ENCODE data around the gene NCKAP5.

Gene NCKAP5

DNA sequence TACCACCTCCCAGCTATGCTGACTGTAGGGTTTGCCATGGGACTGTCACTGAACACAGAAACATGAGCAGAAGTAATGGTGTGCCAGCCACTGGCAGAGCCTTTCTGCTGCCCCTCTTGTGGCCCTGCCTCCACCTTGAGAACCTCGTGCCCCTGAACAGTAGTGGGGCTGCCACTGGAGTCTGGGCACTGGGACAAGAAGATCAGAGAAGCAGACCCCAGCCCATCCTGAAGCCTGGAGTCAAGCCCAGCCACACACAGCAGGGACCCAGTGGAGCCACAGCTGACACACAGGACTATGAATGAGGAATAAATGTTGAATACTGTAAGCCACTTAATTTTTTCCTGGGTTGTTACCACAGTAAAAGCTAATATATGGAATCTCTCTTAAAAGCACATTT, 159.6 kb downstream of the NCKAP5 start:
- ChIA-PET POLR2A (no interaction called here), CTCF (no interaction called here)
- DNase-seq (ENCODE audit: extremely low spot score): no peak

GRCh38 chr2:133407341-133407740, 160.9 kb downstream of the NCKAP5 start:
- DNase-seq (ENCODE audit: extremely low spot score): no peak
- CTCF ChIA-PET: no interaction called here
- POLR2A ChIA-PET: no interaction called here
- no peak for TF ChIP-seq TARDBP (IDR thresholded peaks at IDR 0.05)
- TF ChIP-seq LEF1 (IDR thresholded peaks at IDR 0.05; ENCODE audit: borderline replicate concordance): no peak

More for the DNA sequence above, 159.6 kb downstream of the NCKAP5 start:
- TF ChIP-seq TARDBP (IDR thresholded peaks at IDR 0.05) (no peak), HDGF (IDR thresholded peaks at IDR 0.05; ENCODE audit: borderline replicate concordance) (no peak), FOXM1 (IDR thresholded peaks at IDR 0.05; ENCODE audit: borderline replicate concordance) (no peak), FOXK2 (IDR thresholded peaks at IDR 0.05) (no peak), L3MBTL2 (conservative IDR thresholded peaks at IDR 0.05) (no peak), BHLHE40 (IDR thresholded peaks at IDR 0.05; ENCODE audit: borderline replicate concordance) (no peak), ELF4 (IDR thresholded peaks at IDR 0.05) (no peak), SUZ12 (IDR thresholded peaks at IDR 0.05) (no peak)

DNA sequence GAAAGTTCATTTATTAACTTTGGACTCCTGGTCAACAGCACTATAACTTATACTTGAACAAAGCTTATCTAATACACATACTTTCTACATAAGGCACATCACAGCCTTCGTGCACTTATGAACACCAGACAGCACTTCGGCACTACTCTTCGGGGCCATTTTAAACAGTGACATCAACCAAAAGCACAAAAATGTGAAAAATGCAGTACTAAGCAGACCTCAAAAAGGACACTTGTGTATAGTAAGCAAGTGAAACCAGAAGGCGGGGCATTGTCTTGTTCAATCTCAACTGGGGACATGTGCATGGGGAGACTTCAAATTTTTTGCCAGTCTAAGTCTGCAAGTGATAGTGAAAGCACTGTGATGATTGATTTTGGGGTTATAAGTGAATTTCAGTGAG, 163.0 kb downstream of the NCKAP5 start:
- no peak for DNase-seq (ENCODE audit: extremely low spot score)
- TF ChIP-seq, protein P1, sequence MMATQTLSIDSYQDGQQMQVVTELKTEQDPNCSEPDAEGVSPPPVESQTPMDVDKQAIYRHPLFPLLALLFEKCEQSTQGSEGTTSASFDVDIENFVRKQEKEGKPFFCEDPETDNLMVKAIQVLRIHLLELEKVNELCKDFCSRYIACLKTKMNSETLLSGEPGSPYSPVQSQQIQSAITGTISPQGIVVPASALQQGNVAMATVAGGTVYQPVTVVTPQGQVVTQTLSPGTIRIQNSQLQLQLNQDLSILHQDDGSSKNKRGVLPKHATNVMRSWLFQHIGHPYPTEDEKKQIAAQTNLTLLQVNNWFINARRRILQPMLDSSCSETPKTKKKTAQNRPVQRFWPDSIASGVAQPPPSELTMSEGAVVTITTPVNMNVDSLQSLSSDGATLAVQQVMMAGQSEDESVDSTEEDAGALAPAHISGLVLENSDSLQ (IDR thresholded peaks at IDR 0.05): no peak
- TF ChIP-seq NFRKB (IDR thresholded peaks at IDR 0.05): no peak
- TF ChIP-seq LEF1 (IDR thresholded peaks at IDR 0.05; ENCODE audit: borderline replicate concordance): no peak
- TF ChIP-seq FOXM1 (IDR thresholded peaks at IDR 0.05; ENCODE audit: borderline replicate concordance): no peak
- TF ChIP-seq FOXK2 (IDR thresholded peaks at IDR 0.05): no peak
- no peak for TF ChIP-seq TARDBP (IDR thresholded peaks at IDR 0.05)
- no peak for TF ChIP-seq HDGF (IDR thresholded peaks at IDR 0.05; ENCODE audit: borderline replicate concordance)
- ChIA-PET POLR2A (no interaction called here), CTCF (no interaction called here)

- TF ChIP-seq FOXK2 (IDR thresholded peaks at IDR 0.05) (no peak), CTBP1 (IDR thresholded peaks at IDR 0.05; ENCODE audit: borderline replicate concordance) (no peak), NFRKB (IDR thresholded peaks at IDR 0.05) (no peak), HDGF (IDR thresholded peaks at IDR 0.05; ENCODE audit: borderline replicate concordance) (no peak), ELF4 (IDR thresholded peaks at IDR 0.05) (no peak), LEF1 (IDR thresholded peaks at IDR 0.05; ENCODE audit: borderline replicate concordance) (no peak), FOXM1 (IDR thresholded peaks at IDR 0.05; ENCODE audit: borderline replicate concordance) (no peak), SP1 (IDR thresholded peaks at IDR 0.05) (no peak), BHLHE40 (IDR thresholded peaks at IDR 0.05; ENCODE audit: borderline replicate concordance) (no peak), TARDBP (IDR thresholded peaks at IDR 0.05) (no peak), SUZ12 (IDR thresholded peaks at IDR 0.05) (no peak), ZNF384 (IDR thresholded peaks at IDR 0.05) (no peak)
- ChIA-PET CTCF (no interaction called here), POLR2A (no interaction called here)
- DNase-seq (ENCODE audit: extremely low spot score): no peak
Observed at GRCh38 chr2:133400411-133400810, 167.9 kb downstream of the NCKAP5 start.

DNA sequence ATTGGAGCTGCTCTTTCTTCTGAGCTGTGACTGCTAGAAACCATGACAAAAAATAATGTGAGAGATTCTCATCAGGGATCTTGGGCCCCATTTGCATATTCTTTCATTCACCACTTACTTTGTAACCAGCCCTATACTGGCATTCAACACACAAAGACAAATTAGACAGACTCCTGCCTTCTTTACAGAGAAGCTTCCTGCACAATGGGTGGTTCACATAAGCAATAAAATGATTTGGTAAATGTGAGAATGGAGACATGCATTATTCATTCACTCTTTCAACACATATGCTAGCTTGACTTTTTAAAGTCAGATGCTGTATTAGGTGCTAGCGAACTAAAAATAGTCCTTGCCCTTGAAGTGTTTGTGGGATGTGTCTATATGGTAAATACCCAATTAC, 174.4 kb downstream of the NCKAP5 start:
- ChIA-PET POLR2A (no interaction called here), CTCF (no interaction called here)
- TF ChIP-seq BHLHE40 (IDR thresholded peaks at IDR 0.05; ENCODE audit: borderline replicate concordance) (no peak), FOXK2 (IDR thresholded peaks at IDR 0.05) (no peak), NFRKB (IDR thresholded peaks at IDR 0.05) (no peak), FOXM1 (IDR thresholded peaks at IDR 0.05; ENCODE audit: borderline replicate concordance) (no peak), SUZ12 (IDR thresholded peaks at IDR 0.05) (no peak), L3MBTL2 (conservative IDR thresholded peaks at IDR 0.05) (no peak), HDGF (IDR thresholded peaks at IDR 0.05; ENCODE audit: borderline replicate concordance) (no peak), FOXA1 (IDR thresholded peaks at IDR 0.05) (no peak), CTBP1 (IDR thresholded peaks at IDR 0.05; ENCODE audit: borderline replicate concordance) (no peak), SP1 (IDR thresholded peaks at IDR 0.05) (no peak), ELF4 (IDR thresholded peaks at IDR 0.05) (no peak), LEF1 (IDR thresholded peaks at IDR 0.05; ENCODE audit: borderline replicate concordance) (no peak), ZNF384 (IDR thresholded peaks at IDR 0.05) (no peak), ARNT (IDR thresholded peaks at IDR 0.05) (no peak), TARDBP (IDR thresholded peaks at IDR 0.05) (no peak)
- TF ChIP-seq, protein P1 (IDR thresholded peaks at IDR 0.05): no peak
- no peak for DNase-seq (ENCODE audit: extremely low spot score)

DNA sequence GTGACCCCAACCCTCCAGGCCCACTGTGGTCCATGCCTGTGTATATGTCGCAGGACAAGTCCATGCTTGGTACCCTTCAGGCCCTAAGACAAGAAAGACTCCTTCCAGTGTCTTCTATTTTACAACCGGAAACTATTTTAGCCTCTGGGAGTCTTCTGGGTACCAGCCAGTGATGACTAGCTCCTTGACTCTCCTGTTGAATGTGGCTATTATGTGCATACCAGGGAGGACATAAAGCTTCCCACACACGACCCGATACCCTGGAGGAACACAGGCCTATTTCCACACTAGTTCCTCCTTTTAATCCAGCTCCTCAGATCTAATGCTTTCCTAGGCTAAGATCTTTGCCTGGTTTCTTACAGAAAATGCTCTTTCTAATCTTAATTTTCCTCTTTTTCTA, 178.1 kb downstream of the NCKAP5 start:
- TF ChIP-seq TARDBP (IDR thresholded peaks at IDR 0.05) (no peak), L3MBTL2 (conservative IDR thresholded peaks at IDR 0.05) (no peak), FOXA1 (IDR thresholded peaks at IDR 0.05) (no peak), LEF1 (IDR thresholded peaks at IDR 0.05; ENCODE audit: borderline replicate concordance) (no peak), HDGF (IDR thresholded peaks at IDR 0.05; ENCODE audit: borderline replicate concordance) (no peak), SP1 (IDR thresholded peaks at IDR 0.05) (no peak), BHLHE40 (IDR thresholded peaks at IDR 0.05; ENCODE audit: borderline replicate concordance) (no peak), NFRKB (IDR thresholded peaks at IDR 0.05) (no peak), CTBP1 (IDR thresholded peaks at IDR 0.05; ENCODE audit: borderline replicate concordance) (no peak)
- DNase-seq (ENCODE audit: extremely low spot score): no peak
- ChIA-PET POLR2A (no interaction called here), CTCF (no interaction called here)

GRCh38 chr2:133389569-133389968, 178.7 kb downstream of the NCKAP5 start:
- CTCF ChIA-PET: no interaction called here

More at GRCh38 chr2:133389569-133389968, 178.7 kb downstream of the NCKAP5 start:
- no peak for DNase-seq (ENCODE audit: extremely low spot score)
- TF ChIP-seq FOXA1 (IDR thresholded peaks at IDR 0.05) (no peak), CTBP1 (IDR thresholded peaks at IDR 0.05; ENCODE audit: borderline replicate concordance) (no peak), ZNF384 (IDR thresholded peaks at IDR 0.05) (no peak), FOXM1 (IDR thresholded peaks at IDR 0.05; ENCODE audit: borderline replicate concordance) (no peak), SP1 (IDR thresholded peaks at IDR 0.05) (no peak), ELF4 (IDR thresholded peaks at IDR 0.05) (no peak), L3MBTL2 (conservative IDR thresholded peaks at IDR 0.05) (no peak), LEF1 (IDR thresholded peaks at IDR 0.05; ENCODE audit: borderline replicate concordance) (no peak)
- TF ChIP-seq, protein P1 (IDR thresholded peaks at IDR 0.05): no peak
- POLR2A ChIA-PET: no interaction called here

All from HEK293T (cell line).